A673 (cell line): ENCODE measurements around the gene PPM1N.

Experiments used
- CTCF ChIP-seq: fragments of 300-800, 200-600 bp; sonication (generic); conservative IDR thresholded peaks from 2 replicates; pipeline ENCODE4 v1.5.1; 2017; ENCODE audit warnings: low read depth, mild to moderate bottlenecking, antibody characterized with exemption, low read length, moderate library complexity, mixed read lengths
- EZH2 ChIP-seq: fragments of 200-600 bp; sonication (generic); IDR thresholded peaks from 2 replicates; pipeline ENCODE4 v1.6.1; 2017; ENCODE audit warnings: borderline replicate concordance, low read depth, mild to moderate bottlenecking, mixed read lengths, antibody characterized with exemption, low read length; ENCODE audit not compliant: poor library complexity, severe bottlenecking

DNA sequence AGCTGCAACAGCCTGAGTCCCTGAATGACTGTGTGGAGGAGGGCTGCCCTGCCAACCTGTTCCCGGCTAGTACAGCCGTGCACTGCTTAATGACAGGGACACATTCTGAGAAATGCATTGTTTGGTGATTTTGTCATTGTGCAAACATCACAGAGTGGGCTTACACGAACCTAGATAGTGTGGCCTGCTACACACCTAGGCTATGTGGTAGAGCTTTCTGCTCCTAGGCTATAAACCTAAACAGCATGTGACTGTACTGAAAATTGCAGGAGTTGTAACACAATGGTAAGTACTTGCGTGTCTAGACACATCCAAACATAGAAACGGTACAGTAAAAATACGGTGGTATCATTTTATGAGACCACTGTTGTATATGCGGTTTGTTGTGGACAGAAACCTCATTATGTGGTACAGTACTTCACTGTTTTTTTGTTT is 44.0 kb downstream of the PPM1N start:
- TF ChIP-seq EZH2 (no peak), CTCF (no peak)
